Activated CD8-positive, alpha-beta T cell treated with anti-CD3 and anti-CD28 coated beads, Interleukin-2, amount 10 ng/mL, durations not matched to agents 7 days and 5 days (primary cell): Measurements from ENCODE around the gene FGA. TPM values are rescaled to one million over a fixed set of nuclear protein-coding genes. Genes with fewer than 3 reads are reported as not detected.

Source experiments
- ATAC-seq: fragments of 150-1000 bp; cut with Tn5 transposase; one replicate; pipeline ENCODE4 v1.10.0; 2021; ENCODE audit warnings: moderate library complexity
- CTCF ChIA-PET: fragments of 350-600 bp; sonication (Branson Sonifier 250); formaldehyde crosslinking; loops from one replicate; lab custom pipeline; 2021; ENCODE audit warnings: antibody characterized with exemption; lab: Charles Lee
- POLR2A ChIA-PET: fragments of 350-600 bp; sonication (Branson Sonifier 250); formaldehyde crosslinking; loops from one replicate; lab custom pipeline; 2021; ENCODE audit warnings: antibody characterized with exemption; lab: Charles Lee
- DNase-seq: peaks from one replicate; pipeline ENCODE4 v3.0.0-alpha.2; 2020
- H3K27ac Mint-ChIP-seq: one replicate; pipeline ENCODE4 v1.8.0; 2021; ENCODE audit warnings: mild to moderate bottlenecking, mixed read lengths
- H3K27me3 Mint-ChIP-seq: one replicate; pipeline ENCODE4 v1.8.0; 2021; ENCODE audit warnings: low read depth, mixed read lengths
- H3K36me3 Mint-ChIP-seq: one replicate; pipeline ENCODE4 v1.8.0; 2021; ENCODE audit warnings: low read depth, mixed read lengths
- H3K4me1 Mint-ChIP-seq: one replicate; pipeline ENCODE4 v1.8.0; 2021; ENCODE audit warnings: low read depth, mixed read lengths
- H3K4me3 Mint-ChIP-seq: one replicate; pipeline ENCODE4 v1.8.0; 2021; ENCODE audit warnings: mild to moderate bottlenecking, mixed read lengths
- H3K9me3 Mint-ChIP-seq: one replicate; pipeline ENCODE4 v1.8.0; 2022; ENCODE audit warnings: mixed read lengths; ENCODE audit not compliant: insufficient read depth
- total RNA-seq, 2 experiments: library from RNA; stranded (reverse); gene quantifications; one replicate each; pipeline ENCODE4 v1.2.3, GENCODE V29; 2021

The FGA gene
- total RNA-seq, 2 experiments from 2014 or later: not detected

- Mint-ChIP-seq H3K27me3 (no peaks in the 10 kb centered on the region), H3K36me3 (peaks cover 10% of the 10 kb centered on the region), H3K27ac (no peak overlapping the region), H3K9me3 (no peaks in the 10 kb centered on the region), H3K4me1 (peaks cover 23% of the 10 kb centered on the region), H3K4me3 (no peak overlapping the region)
- peak; percentile 76 for DNase-seq
- CTCF ChIA-PET: interaction anchor here (1.0 to 6.9 kb wide), 10 partner anchors 11 to 907 kb away, joined by 3 to 206 read pairs (median 4); partner anchors contain the start of gene FGG
- POLR2A ChIA-PET: no interaction called here
- ATAC-seq: peak; percentile 34
Measured at GRCh38 chr4:154551872-154552686, 38.5 kb downstream of the FGA start.

- Mint-ChIP-seq H3K27ac (peak within 1 kb of the TSS; percentile 97), H3K4me3 (peak within 1 kb of the TSS; percentile 98), H3K4me1 (peaks cover 23% of the 10 kb centered on the region), H3K27me3 (no peaks in the 10 kb centered on the region), H3K36me3 (peaks cover 17% of the 10 kb centered on the region), H3K9me3 (no peaks in the 10 kb centered on the region)
- ChIA-PET CTCF (interaction anchor here (0.8 to 6.9 kb wide), 11 partner anchors 9 to 822 kb away, joined by 3 to 206 read pairs (median 5); partner anchors contain the start of gene FGG), POLR2A (interaction anchor here (0.6 to 2.6 kb wide), 6 partner anchors 9 to 68 kb away, joined by 3 to 8 read pairs (median 4); no protein-coding TSS in a partner anchor)
- ATAC-seq (peak; percentile 99), DNase-seq (peak; percentile 97)
Measured at GRCh38 chr4:154549894-154550790, 40.4 kb downstream of the FGA start, which contains the start of gene PLRG1. TSS of gene PLRG1 (minus strand) at chr4:154550400. CDS start at chr4:154550308, 92 bp downstream.

GRCh38 chr4:154545689-154546088 lies 44.9 kb downstream of the FGA start:
- DNase-seq (no peak), ATAC-seq (no peak)
- peaks cover 16% of the 10 kb centered on the region for H3K4me1 Mint-ChIP-seq
- no peaks in the 10 kb centered on the region for H3K27me3 Mint-ChIP-seq
- ChIA-PET CTCF (no interaction called here), POLR2A (no interaction called here)
- no peak overlapping the region for H3K27ac Mint-ChIP-seq
- no peaks in the 10 kb centered on the region for H3K9me3 Mint-ChIP-seq
- peaks cover 40% of the 10 kb centered on the region for H3K36me3 Mint-ChIP-seq
- no peak overlapping the region for H3K4me3 Mint-ChIP-seq

GRCh38 chr4:154542271-154542879 lies 48.2 kb downstream of the FGA start:
- H3K9me3 Mint-ChIP-seq: no peaks in the 10 kb centered on the region
- no peak for ATAC-seq
- POLR2A ChIA-PET: no interaction called here
- no peak for DNase-seq
- H3K4me3 Mint-ChIP-seq: no peak overlapping the region
- CTCF ChIA-PET: no interaction called here
- peaks cover 50% of the 10 kb centered on the region for H3K36me3 Mint-ChIP-seq
- peaks cover 1% of the 10 kb centered on the region for H3K4me1 Mint-ChIP-seq
- no peak overlapping the region for H3K27ac Mint-ChIP-seq
- H3K27me3 Mint-ChIP-seq: no peaks in the 10 kb centered on the region

Other genes starting within 250 kb of the FGA start
- gene DCHS2, start 98.9 kb downstream of the FGA start, total RNA-seq: not detected
- gene PLRG1, start 40.3 kb downstream of the FGA start, total RNA-seq: 10 to 100 TPM; 80.1 to 82.6 TPM
- gene FGB, start 27.7 kb downstream of the FGA start, total RNA-seq: not detected
- gene FGG, start 21.9 kb upstream of the FGA start, total RNA-seq: not detected
- gene LRAT, start 153.3 kb upstream of the FGA start, total RNA-seq: not detected
- gene RBM46, start 190.5 kb upstream of the FGA start, total RNA-seq: not detected